ENCODE data around the gene MED7.
A peak's percentile ranks its signal among the peaks of the same experiment; 100 is the strongest.

MED7 gene

DNA sequence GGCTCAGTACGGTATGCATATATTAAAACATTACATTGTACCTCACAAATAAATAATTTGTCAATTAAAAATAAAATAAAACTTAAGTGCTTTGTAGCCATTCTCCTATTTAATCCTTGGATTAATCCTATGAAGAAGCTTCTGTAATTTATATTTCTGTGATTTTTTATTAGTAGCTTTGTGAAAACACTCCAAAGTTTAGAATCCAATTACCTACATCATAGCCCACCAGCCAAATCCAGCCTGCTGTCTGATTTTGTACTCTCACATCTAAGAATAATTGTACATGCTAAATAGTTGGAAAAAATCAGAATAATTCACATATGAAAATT is 10.4 kb downstream of the MED7 start:
- TF ChIP-seq, protein P1, sequence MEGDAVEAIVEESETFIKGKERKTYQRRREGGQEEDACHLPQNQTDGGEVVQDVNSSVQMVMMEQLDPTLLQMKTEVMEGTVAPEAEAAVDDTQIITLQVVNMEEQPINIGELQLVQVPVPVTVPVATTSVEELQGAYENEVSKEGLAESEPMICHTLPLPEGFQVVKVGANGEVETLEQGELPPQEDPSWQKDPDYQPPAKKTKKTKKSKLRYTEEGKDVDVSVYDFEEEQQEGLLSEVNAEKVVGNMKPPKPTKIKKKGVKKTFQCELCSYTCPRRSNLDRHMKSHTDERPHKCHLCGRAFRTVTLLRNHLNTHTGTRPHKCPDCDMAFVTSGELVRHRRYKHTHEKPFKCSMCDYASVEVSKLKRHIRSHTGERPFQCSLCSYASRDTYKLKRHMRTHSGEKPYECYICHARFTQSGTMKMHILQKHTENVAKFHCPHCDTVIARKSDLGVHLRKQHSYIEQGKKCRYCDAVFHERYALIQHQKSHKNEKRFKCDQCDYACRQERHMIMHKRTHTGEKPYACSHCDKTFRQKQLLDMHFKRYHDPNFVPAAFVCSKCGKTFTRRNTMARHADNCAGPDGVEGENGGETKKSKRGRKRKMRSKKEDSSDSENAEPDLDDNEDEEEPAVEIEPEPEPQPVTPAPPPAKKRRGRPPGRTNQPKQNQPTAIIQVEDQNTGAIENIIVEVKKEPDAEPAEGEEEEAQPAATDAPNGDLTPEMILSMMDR (IDR thresholded peaks at IDR 0.05; ENCODE audit: control extremely low read depth, extremely low read depth, low read depth, missing control alignments) = no peak
- POLR2A ChIA-PET = interaction anchor here (1.2 kb wide), 1 partner anchor 11 kb away, joined by 6 read pairs; the partner anchor contains the start of gene MED7
- CTCF ChIA-PET = interaction anchor here (0.7 to 2.5 kb wide), 39 partner anchors 9 to 1992 kb away, joined by 3 to 31 read pairs (median 4); partner anchors contain the start of genes HAVCR2 and MED7
- DNase-seq (ENCODE audit: extremely low spot score) = no peak

DNA sequence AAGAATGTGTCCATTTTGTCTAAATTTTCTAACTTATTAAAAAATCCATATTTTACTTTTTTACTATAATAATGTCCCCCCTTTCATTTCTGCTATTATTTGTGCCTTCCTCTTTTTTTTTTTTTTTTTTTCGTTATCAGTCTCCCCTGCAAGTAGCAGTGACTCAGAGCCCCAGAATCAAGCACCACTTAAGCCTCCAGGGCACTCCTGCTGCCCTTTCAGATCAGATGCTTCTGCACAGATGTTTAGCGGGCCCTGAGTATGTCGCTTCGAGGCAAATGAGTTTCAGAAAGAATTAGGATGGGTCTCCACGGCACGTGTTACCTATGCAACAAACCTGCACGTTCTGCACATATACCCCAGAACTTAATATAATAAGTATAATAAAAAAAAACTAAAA is 11.7 kb downstream of the MED7 start:
- ChIA-PET CTCF (interaction anchor here (1.1 to 2.5 kb wide), 8 partner anchors 8 to 296 kb away, joined by 3 to 31 read pairs (median 12); partner anchors contain the start of gene MED7), POLR2A (interaction anchor here (0.6 kb wide), 1 partner anchor 52 kb away, joined by 3 read pairs; no protein-coding TSS in a partner anchor)
- TF ChIP-seq, protein P1 (IDR thresholded peaks at IDR 0.05; ENCODE audit: control extremely low read depth, extremely low read depth, low read depth, missing control alignments) = no peak
- no peak for DNase-seq (ENCODE audit: extremely low spot score)

DNA sequence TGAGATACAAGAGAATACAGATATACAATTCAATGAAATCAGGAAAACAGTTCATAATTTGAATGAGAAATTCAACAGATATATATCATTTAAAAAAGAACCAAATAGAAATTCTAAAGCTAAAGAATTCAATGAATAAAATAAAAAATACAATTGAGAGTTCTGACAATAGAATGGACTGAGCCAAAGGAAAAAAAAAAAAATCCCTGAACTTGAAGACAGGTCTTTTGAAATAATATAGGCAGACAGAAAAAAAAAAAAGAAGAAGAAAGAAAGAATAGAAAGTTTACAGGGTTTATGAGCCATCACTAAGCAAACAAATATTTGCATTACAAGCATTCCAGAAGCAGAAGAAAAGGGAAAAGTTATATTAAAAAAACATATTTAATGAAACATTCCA is 21.0 kb downstream of the MED7 start:
- ChIA-PET CTCF (interaction anchor here (0.9 to 2.6 kb wide), 3 partner anchors 10 to 21 kb away, joined by 3 to 17 read pairs (median 10); partner anchors contain the start of gene MED7), POLR2A (no interaction called here)
- no peak for DNase-seq (ENCODE audit: extremely low spot score)
- TF ChIP-seq, protein P1 (IDR thresholded peaks at IDR 0.05; ENCODE audit: control extremely low read depth, extremely low read depth, low read depth, missing control alignments) = no peak

DNA sequence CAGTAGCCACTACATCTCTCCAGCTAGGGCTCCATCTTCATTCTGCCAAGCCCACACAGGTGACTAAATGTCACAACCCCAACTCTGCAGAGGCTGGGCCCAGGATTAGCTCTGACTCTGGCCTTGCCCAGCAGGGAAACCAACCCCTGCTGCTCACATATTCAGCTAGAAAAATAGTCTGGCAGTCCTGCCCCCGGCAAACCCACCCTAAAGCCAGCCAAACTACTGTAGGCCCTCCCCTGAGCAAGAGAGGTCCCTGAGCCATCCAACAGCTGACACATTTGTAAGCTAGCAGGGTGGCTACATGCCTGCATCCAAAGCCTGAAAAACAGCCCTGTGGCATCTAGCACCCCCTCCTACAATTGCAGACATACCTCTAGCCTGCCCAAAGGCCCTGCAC is 22.6 kb downstream of the MED7 start:
- ChIA-PET POLR2A (no interaction called here), CTCF (interaction anchor here (1.0 to 2.6 kb wide), 4 partner anchors 12 to 296 kb away, joined by 3 to 17 read pairs (median 8); no protein-coding TSS in a partner anchor)
- TF ChIP-seq, protein P1 (IDR thresholded peaks at IDR 0.05; ENCODE audit: control extremely low read depth, extremely low read depth, low read depth, missing control alignments) = no peak
- DNase-seq (ENCODE audit: extremely low spot score) = no peak

DNA sequence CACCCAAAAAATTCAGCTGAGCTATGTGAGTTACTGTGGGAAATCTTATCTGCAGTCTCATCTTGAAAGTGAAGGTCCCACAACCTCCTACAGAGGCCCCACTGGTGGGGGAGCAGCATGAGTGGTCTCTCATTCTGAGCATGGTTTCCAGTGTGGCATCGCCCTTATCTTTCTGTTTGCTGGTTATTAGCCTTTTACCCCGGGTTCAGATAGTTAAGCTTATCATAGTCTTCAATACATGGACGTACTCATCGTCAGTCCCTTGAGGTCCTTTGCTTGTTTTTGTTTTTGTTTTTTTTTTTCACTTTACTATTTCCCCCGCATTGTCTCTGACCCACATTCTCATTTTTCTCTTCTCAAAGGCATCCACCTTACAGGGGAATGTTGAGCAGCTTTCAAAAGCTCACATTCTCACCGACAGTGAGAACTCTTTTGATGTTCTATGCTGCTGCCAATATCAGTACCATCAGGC is 26.1 kb downstream of the MED7 start:
- peak; percentile 59 for DNase-seq (ENCODE audit: extremely low spot score)
- CTCF ChIA-PET = interaction anchor here (0.8 to 3.4 kb wide), 13 partner anchors 8 to 172 kb away, joined by 3 to 28 read pairs (median 5); partner anchors contain the start of gene MED7
- POLR2A ChIA-PET = interaction anchor here (0.6 to 1.4 kb wide), 3 partner anchors 9 to 26 kb away, joined by 3 to 5 read pairs (median 4); partner anchors contain the start of gene MED7
- TF ChIP-seq, protein P1 (IDR thresholded peaks at IDR 0.05; ENCODE audit: control extremely low read depth, extremely low read depth, low read depth, missing control alignments) = no peak

DNA sequence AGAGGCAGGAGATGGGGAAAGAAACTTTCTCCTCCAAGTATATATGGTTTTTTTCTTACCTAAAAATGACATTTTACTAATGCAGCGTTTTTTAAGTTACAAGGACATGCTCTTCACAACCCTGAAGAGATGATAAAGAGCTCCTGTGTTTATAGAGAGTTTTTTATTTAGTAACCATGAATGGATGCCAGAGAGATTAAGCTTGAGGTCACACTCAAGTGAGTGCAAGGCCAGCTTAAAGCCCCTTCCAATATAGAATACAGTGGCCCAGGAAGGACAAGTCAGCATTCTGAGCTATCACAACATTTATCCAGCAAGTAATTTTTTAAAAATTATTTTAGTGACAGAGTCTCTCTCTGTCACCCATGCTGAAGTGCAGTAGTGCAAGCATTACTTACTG is 27.2 kb downstream of the MED7 start:
- ChIA-PET POLR2A (interaction anchor here (0.6 kb wide), 1 partner anchor 176 kb away, joined by 3 read pairs; no protein-coding TSS in a partner anchor), CTCF (interaction anchor here (1.1 to 3.4 kb wide), 11 partner anchors 9 to 44 kb away, joined by 3 to 28 read pairs (median 5); partner anchors contain the start of gene MED7)
- TF ChIP-seq, protein P1 (IDR thresholded peaks at IDR 0.05; ENCODE audit: control extremely low read depth, extremely low read depth, low read depth, missing control alignments) = no peak
- no peak for DNase-seq (ENCODE audit: extremely low spot score)

Measured in GM10248 (cell line).